NCI-H2107 treated with DMSO at 0.1 percent for 48 hours (cell line): ENCODE data around the gene CCP110.
"Not testable (repeated sequence)": the region's sequence is repeated elsewhere in the genome, so short reads cannot be mapped to it uniquely, and the experiment has no call there.

Experiments used
- DNase-seq: peaks from one replicate; lab custom pipeline; 2025; ENCODE audit not compliant: unreplicated experiment; lab: John Stamatoyannopoulos, UW

The CCP110 gene

GRCh38 chr16:19543278-19543996 is 19.7 kb downstream of the CCP110 start:
- not testable (repeated sequence) for DNase-seq

- DNase-seq: no peak
Measured at GRCh38 chr16:19548144-19548543, 24.4 kb downstream of the CCP110 start.

- DNase-seq: no peak
Measured at GRCh38 chr16:19549673-19550072, 25.9 kb downstream of the CCP110 start.

GRCh38 chr16:19555186-19555937 is 31.6 kb downstream of the CCP110 start, which contains the start of gene VPS35L:
Gene VPS35L, plus strand, starts transcription at chr16:19555703. Its CDS starts 27 bp downstream, at chr16:19555730.
- DNase-seq: peak; percentile 97

GRCh38 chr16:19555938-19556771 is 32.4 kb downstream of the CCP110 start:
- no peak for DNase-seq

- peak; percentile 24 for DNase-seq
Measured at GRCh38 chr16:19559242-19559910, 35.6 kb downstream of the CCP110 start.

- DNase-seq: no peak
Measured at GRCh38 chr16:19560078-19560477, 36.3 kb downstream of the CCP110 start.

GRCh38 chr16:19563377-19563776 is 39.6 kb downstream of the CCP110 start:
- no peak for DNase-seq

GRCh38 chr16:19566362-19566761 is 42.6 kb downstream of the CCP110 start:
- no peak for DNase-seq

GRCh38 chr16:19567560-19567959 is 43.8 kb downstream of the CCP110 start:
- no peak for DNase-seq

GRCh38 chr16:19573997-19574396 is 50.3 kb downstream of the CCP110 start:
- DNase-seq: no peak

GRCh38 chr16:19574615-19575014 is 50.9 kb downstream of the CCP110 start:
- DNase-seq: no peak

- DNase-seq: no peak
Measured at GRCh38 chr16:19578378-19578971, 54.7 kb downstream of the CCP110 start.

GRCh38 chr16:19582050-19582831 is 58.5 kb downstream of the CCP110 start:
- no peak for DNase-seq

GRCh38 chr16:19583665-19584300 is 60.0 kb downstream of the CCP110 start:
- peak; percentile 60 for DNase-seq

GRCh38 chr16:19588661-19589060 is 64.9 kb downstream of the CCP110 start:
- DNase-seq: no peak

- DNase-seq: no peak
Measured at GRCh38 chr16:19589106-19589505, 65.4 kb downstream of the CCP110 start.

GRCh38 chr16:19589771-19590302 is 66.1 kb downstream of the CCP110 start:
- no peak for DNase-seq
